Osteoblast (primary cell): ENCODE results near the gene NGEF. TPM values are rescaled to one million over a fixed set of nuclear protein-coding genes. Genes with fewer than 3 reads are reported as not detected.
A peak's percentile ranks its signal among the peaks of the same experiment; 100 is the strongest.

Experiments
- DNase-seq: peaks from one replicate; pipeline ENCODE4 v3.0.0; 2011; ENCODE audit warnings: low spot score, mixed read lengths; ENCODE audit not compliant: insufficient read length; ENCODE audit errors: missing footprints
- H2AFZ ChIP-seq: 2 replicates; pipeline ENCODE4 v1.6.0; 2011; ENCODE audit warnings: mild to moderate bottlenecking, low read length
- H3K27ac ChIP-seq: 2 replicates; pipeline ENCODE4 v1.5.1; 2011; ENCODE audit warnings: mild to moderate bottlenecking, low read depth, low read length, moderate library complexity
- H3K27me3 ChIP-seq: 2 replicates; pipeline ENCODE4 v1.6.0; 2012; ENCODE audit warnings: mild to moderate bottlenecking, control low read depth, inconsistent platforms, low read length, moderate library complexity; ENCODE audit not compliant: insufficient read depth
- H3K36me3 ChIP-seq: 2 replicates; pipeline ENCODE4 v1.5.1; 2011; ENCODE audit warnings: mild to moderate bottlenecking, low read length, control low read depth, moderate library complexity; ENCODE audit not compliant: insufficient read depth
- H3K4me1 ChIP-seq: 2 replicates; pipeline ENCODE4 v1.5.1; 2011; ENCODE audit warnings: mild to moderate bottlenecking, low read length, control low read depth, moderate library complexity; ENCODE audit not compliant: insufficient read depth
- H3K4me2 ChIP-seq: 2 replicates; pipeline ENCODE4 v1.6.0; 2011; ENCODE audit warnings: mild to moderate bottlenecking, low read length; ENCODE audit not compliant: insufficient read depth
- H3K4me3 ChIP-seq: fragments of 200-600 bp; sonication (generic); 3 replicates; pipeline ENCODE4 v1.5.1; 2012; ENCODE audit warnings: mild to moderate bottlenecking, low read length, inconsistent platforms; ENCODE audit not compliant: insufficient read depth
- H3K79me2 ChIP-seq: 2 replicates; pipeline ENCODE4 v1.6.0; 2012; ENCODE audit warnings: mild to moderate bottlenecking, low read length, control low read depth, inconsistent platforms; ENCODE audit not compliant: insufficient read depth
- H3K9me3 ChIP-seq: 2 replicates; pipeline ENCODE4 v1.5.1; 2011; ENCODE audit warnings: low read depth, low read length, control low read depth
- H4K20me1 ChIP-seq: 2 replicates; pipeline ENCODE4 v1.6.0; 2012; ENCODE audit warnings: mild to moderate bottlenecking, low read length, control low read depth; ENCODE audit not compliant: insufficient read depth
- CTCF ChIP-seq: IDR thresholded peaks from 2 replicates; pipeline ENCODE4 v1.5.1; 2011; ENCODE audit warnings: mild to moderate bottlenecking, low read depth, low read length, moderate library complexity; ENCODE audit errors: extremely low read depth
- total RNA-seq: library from RNA; depleted of rRNA; stranded (reverse); fragments of >200 nt; gene quantifications from 2 replicates; pipeline ENCODE4 v1.2.3, GENCODE V29; 2012

Gene NGEF
- total RNA-seq, 1 donor: not detected

DNA sequence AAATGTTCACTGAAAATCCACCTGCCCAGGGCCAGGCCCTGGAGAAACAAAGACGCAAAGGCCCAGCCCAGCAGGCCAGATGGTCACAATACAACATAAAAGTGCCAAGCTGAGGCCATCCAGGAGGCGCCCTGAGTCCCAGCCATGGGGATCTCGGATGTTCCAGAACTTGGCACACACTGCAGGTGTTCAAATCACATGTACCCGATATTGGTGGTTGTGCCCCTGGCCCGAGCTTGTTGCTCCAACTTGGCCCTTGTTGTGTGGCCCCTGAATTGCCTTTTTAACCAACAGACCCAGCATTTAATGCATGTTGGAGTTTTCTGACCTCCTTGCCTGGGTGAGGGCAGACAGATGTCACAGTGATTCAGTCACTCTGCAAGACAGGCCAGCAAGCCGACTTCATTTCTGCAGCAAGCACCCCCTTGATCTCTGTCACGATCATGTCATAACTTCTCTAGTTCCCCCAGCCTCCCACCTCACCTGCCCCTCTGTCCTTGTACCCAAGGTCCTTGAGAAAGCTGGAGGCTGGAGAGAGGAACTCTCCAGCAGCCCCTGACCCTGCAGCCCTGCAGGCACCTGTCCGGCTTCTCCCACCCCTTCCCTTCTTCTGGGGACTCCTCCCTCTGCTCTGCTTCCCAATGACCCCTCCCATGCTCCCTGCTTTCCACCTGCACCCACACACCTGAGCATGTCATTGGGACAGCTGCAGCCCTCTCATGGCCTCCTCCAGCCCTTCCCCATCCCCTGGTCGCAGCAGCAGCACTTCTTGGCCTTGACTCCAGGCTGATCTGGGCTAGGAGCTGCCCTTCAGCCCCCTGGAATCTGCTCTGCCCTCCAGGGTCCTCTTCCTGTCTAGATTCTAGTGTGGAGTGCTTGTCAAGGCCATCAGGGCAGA, 9.1 kb downstream of the NGEF start:
- H3K4me3 ChIP-seq: no peak overlapping the region
- no peak for DNase-seq
- H4K20me1 ChIP-seq: no peaks in the 10 kb centered on the region
- no peak overlapping the region for H3K4me2 ChIP-seq
- H2AFZ ChIP-seq: no peak overlapping the region
- H3K79me2 ChIP-seq: no peaks in the 10 kb centered on the region
- no peaks in the 10 kb centered on the region for H3K9me3 ChIP-seq
- H3K27ac ChIP-seq: no peak overlapping the region
- no peaks in the 10 kb centered on the region for H3K4me1 ChIP-seq
- no peaks in the 10 kb centered on the region for H3K36me3 ChIP-seq
- no peak for TF ChIP-seq CTCF
- H3K27me3 ChIP-seq: peaks cover 2% of the 10 kb centered on the region

- DNase-seq: peak; percentile 79
- Histone ChIP-seq H2AFZ (no peak overlapping the region), H3K27me3 (peaks cover 2% of the 10 kb centered on the region), H3K4me3 (no peak overlapping the region), H3K36me3 (no peaks in the 10 kb centered on the region), H3K4me2 (no peak overlapping the region), H3K9me3 (no peaks in the 10 kb centered on the region), H3K4me1 (no peaks in the 10 kb centered on the region), H3K27ac (no peak overlapping the region), H4K20me1 (no peaks in the 10 kb centered on the region), H3K79me2 (no peaks in the 10 kb centered on the region)
- no peak for TF ChIP-seq CTCF
Observed at GRCh38 chr2:233002829-233003657, 10.0 kb downstream of the NGEF start.

DNA sequence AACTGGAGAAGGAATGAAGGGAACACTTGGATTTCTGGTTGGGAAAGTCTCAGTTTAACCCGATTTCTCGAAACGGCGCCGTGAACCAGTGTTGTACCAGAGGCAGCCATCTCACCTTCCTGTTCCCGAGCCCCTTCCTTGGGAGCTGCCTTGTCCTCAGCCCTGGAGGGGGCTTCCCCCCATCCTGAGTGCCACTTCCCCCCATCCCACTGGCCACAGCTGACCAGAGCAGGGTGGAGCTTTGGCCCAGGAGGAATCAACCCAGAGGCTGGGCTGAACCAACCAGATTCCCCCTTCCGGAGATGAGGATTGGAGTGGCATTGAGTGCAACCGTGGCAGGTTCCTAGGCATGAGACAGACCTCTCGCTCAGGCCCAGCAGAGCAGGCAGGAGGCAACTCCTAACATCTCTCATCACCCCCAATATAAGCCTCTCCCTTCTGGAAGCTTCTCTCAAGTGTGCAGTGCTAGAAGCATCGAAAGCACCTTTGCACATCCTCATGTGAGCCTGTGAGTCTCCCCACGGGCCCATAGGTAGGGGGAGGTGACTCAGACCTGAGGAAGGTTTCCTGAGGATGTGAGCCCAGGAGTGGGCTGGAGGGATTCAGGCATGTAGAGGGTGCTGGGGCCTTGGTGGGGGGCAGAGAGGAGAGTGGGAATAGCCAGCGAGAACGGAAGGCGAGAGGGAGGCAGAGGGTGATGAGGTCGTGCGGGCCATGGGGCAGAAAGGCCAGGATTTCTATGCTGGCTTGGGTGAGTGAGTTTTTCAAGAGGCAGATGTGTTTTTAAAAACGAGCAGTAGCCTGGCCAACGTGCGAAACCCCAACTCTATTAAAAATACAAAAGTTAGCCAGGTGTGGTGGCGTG, 11.9 kb downstream of the NGEF start:
- TF ChIP-seq CTCF: no peak
- Histone ChIP-seq H4K20me1 (no peaks in the 10 kb centered on the region), H3K36me3 (no peaks in the 10 kb centered on the region), H3K4me1 (no peaks in the 10 kb centered on the region), H3K9me3 (no peaks in the 10 kb centered on the region), H3K79me2 (no peaks in the 10 kb centered on the region), H3K27ac (no peak overlapping the region), H2AFZ (no peak overlapping the region), H3K4me2 (no peak overlapping the region), H3K4me3 (no peak overlapping the region), H3K27me3 (peaks cover under 1% of the 10 kb centered on the region)
- DNase-seq: peak; percentile 78
